ENCODE data around the gene C14orf132.

C14orf132 gene

GRCh38 chr14:96059519-96060135, 20.5 kb downstream of the C14orf132 start:
- Histone ChIP-seq H3K4me3 (ENCODE audit: insufficient read depth, low read depth, low read length, poor library complexity, severe bottlenecking) (no peak overlapping the region), H3K27me3 (replicated peaks; ENCODE audit: control insufficient read depth, insufficient read depth, low read length, poor library complexity, severe bottlenecking) (no peaks in the 10 kb centered on the region), H3K9me3 (ENCODE audit: control insufficient read depth, low read length) (no peaks in the 10 kb centered on the region), H3K27ac (ENCODE audit: insufficient read depth, low read length, poor library complexity, severe bottlenecking) (no peak overlapping the region), H3K4me1 (ENCODE audit: control insufficient read depth, insufficient read depth, low read length, poor library complexity, severe bottlenecking) (no peaks in the 10 kb centered on the region), H3K36me3 (ENCODE audit: control insufficient read depth, insufficient read depth, low read length) (no peaks in the 10 kb centered on the region)
- no peak for DNase-seq

GRCh38 chr14:96060186-96060933, 21.2 kb downstream of the C14orf132 start:
- DNase-seq: no peak
- Histone ChIP-seq H3K9me3 (ENCODE audit: control insufficient read depth, low read length) (no peaks in the 10 kb centered on the region), H3K4me3 (ENCODE audit: insufficient read depth, low read depth, low read length, poor library complexity, severe bottlenecking) (no peak overlapping the region), H3K27me3 (replicated peaks; ENCODE audit: control insufficient read depth, insufficient read depth, low read length, poor library complexity, severe bottlenecking) (peaks cover 2% of the 10 kb centered on the region), H3K27ac (ENCODE audit: insufficient read depth, low read length, poor library complexity, severe bottlenecking) (no peak overlapping the region), H3K4me1 (ENCODE audit: control insufficient read depth, insufficient read depth, low read length, poor library complexity, severe bottlenecking) (no peaks in the 10 kb centered on the region), H3K36me3 (ENCODE audit: control insufficient read depth, insufficient read depth, low read length) (no peaks in the 10 kb centered on the region)

GRCh38 chr14:96062010-96062409, 22.8 kb downstream of the C14orf132 start:
- Histone ChIP-seq H3K4me3 (ENCODE audit: insufficient read depth, low read depth, low read length, poor library complexity, severe bottlenecking) (no peak overlapping the region), H3K27me3 (replicated peaks; ENCODE audit: control insufficient read depth, insufficient read depth, low read length, poor library complexity, severe bottlenecking) (peaks cover 2% of the 10 kb centered on the region), H3K4me1 (ENCODE audit: control insufficient read depth, insufficient read depth, low read length, poor library complexity, severe bottlenecking) (no peaks in the 10 kb centered on the region), H3K27ac (ENCODE audit: insufficient read depth, low read length, poor library complexity, severe bottlenecking) (no peak overlapping the region), H3K36me3 (ENCODE audit: control insufficient read depth, insufficient read depth, low read length) (no peaks in the 10 kb centered on the region), H3K9me3 (ENCODE audit: control insufficient read depth, low read length) (no peaks in the 10 kb centered on the region)
- no peak for DNase-seq

- DNase-seq: no peak
- H3K27me3 ChIP-seq (replicated peaks; ENCODE audit: control insufficient read depth, insufficient read depth, low read length, poor library complexity, severe bottlenecking): peaks cover 2% of the 10 kb centered on the region
- no peak overlapping the region for H3K4me3 ChIP-seq (ENCODE audit: insufficient read depth, low read depth, low read length, poor library complexity, severe bottlenecking)
- no peaks in the 10 kb centered on the region for H3K4me1 ChIP-seq (ENCODE audit: control insufficient read depth, insufficient read depth, low read length, poor library complexity, severe bottlenecking)
- no peak overlapping the region for H3K27ac ChIP-seq (ENCODE audit: insufficient read depth, low read length, poor library complexity, severe bottlenecking)
- no peaks in the 10 kb centered on the region for H3K9me3 ChIP-seq (ENCODE audit: control insufficient read depth, low read length)
- H3K36me3 ChIP-seq (ENCODE audit: control insufficient read depth, insufficient read depth, low read length): no peaks in the 10 kb centered on the region
These were observed 23.3 kb downstream of the C14orf132 start for GRCh38 chr14:96062506-96062905.

- no peak for DNase-seq
- Histone ChIP-seq H3K36me3 (ENCODE audit: control insufficient read depth, insufficient read depth, low read length) (no peaks in the 10 kb centered on the region), H3K27me3 (replicated peaks; ENCODE audit: control insufficient read depth, insufficient read depth, low read length, poor library complexity, severe bottlenecking) (peaks cover 2% of the 10 kb centered on the region), H3K4me3 (ENCODE audit: insufficient read depth, low read depth, low read length, poor library complexity, severe bottlenecking) (no peak overlapping the region), H3K27ac (ENCODE audit: insufficient read depth, low read length, poor library complexity, severe bottlenecking) (no peak overlapping the region), H3K4me1 (ENCODE audit: control insufficient read depth, insufficient read depth, low read length, poor library complexity, severe bottlenecking) (no peaks in the 10 kb centered on the region), H3K9me3 (ENCODE audit: control insufficient read depth, low read length) (no peaks in the 10 kb centered on the region)
These were observed 25.7 kb downstream of the C14orf132 start for GRCh38 chr14:96064866-96065265.

- H3K9me3 ChIP-seq (ENCODE audit: control insufficient read depth, low read length): no peaks in the 10 kb centered on the region
- H3K36me3 ChIP-seq (ENCODE audit: control insufficient read depth, insufficient read depth, low read length): no peaks in the 10 kb centered on the region
- H3K4me1 ChIP-seq (ENCODE audit: control insufficient read depth, insufficient read depth, low read length, poor library complexity, severe bottlenecking): no peaks in the 10 kb centered on the region
- no peak for DNase-seq
- no peak overlapping the region for H3K4me3 ChIP-seq (ENCODE audit: insufficient read depth, low read depth, low read length, poor library complexity, severe bottlenecking)
- no peak overlapping the region for H3K27ac ChIP-seq (ENCODE audit: insufficient read depth, low read length, poor library complexity, severe bottlenecking)
- peaks cover 2% of the 10 kb centered on the region for H3K27me3 ChIP-seq (replicated peaks; ENCODE audit: control insufficient read depth, insufficient read depth, low read length, poor library complexity, severe bottlenecking)
These were observed 26.7 kb downstream of the C14orf132 start for GRCh38 chr14:96065661-96066459.

- Histone ChIP-seq H3K36me3 (ENCODE audit: control insufficient read depth, insufficient read depth, low read length) (no peaks in the 10 kb centered on the region), H3K4me3 (ENCODE audit: insufficient read depth, low read depth, low read length, poor library complexity, severe bottlenecking) (no peak overlapping the region), H3K9me3 (ENCODE audit: control insufficient read depth, low read length) (no peaks in the 10 kb centered on the region), H3K27ac (ENCODE audit: insufficient read depth, low read length, poor library complexity, severe bottlenecking) (no peak overlapping the region), H3K27me3 (replicated peaks; ENCODE audit: control insufficient read depth, insufficient read depth, low read length, poor library complexity, severe bottlenecking) (peaks cover 2% of the 10 kb centered on the region), H3K4me1 (ENCODE audit: control insufficient read depth, insufficient read depth, low read length, poor library complexity, severe bottlenecking) (no peaks in the 10 kb centered on the region)
- DNase-seq: no peak
These were observed 27.8 kb downstream of the C14orf132 start for GRCh38 chr14:96066976-96067375.

- no peak overlapping the region for H3K27ac ChIP-seq (ENCODE audit: insufficient read depth, low read length, poor library complexity, severe bottlenecking)
- H3K4me1 ChIP-seq (ENCODE audit: control insufficient read depth, insufficient read depth, low read length, poor library complexity, severe bottlenecking): no peaks in the 10 kb centered on the region
- H3K27me3 ChIP-seq (replicated peaks; ENCODE audit: control insufficient read depth, insufficient read depth, low read length, poor library complexity, severe bottlenecking): peaks cover 2% of the 10 kb centered on the region
- no peaks in the 10 kb centered on the region for H3K36me3 ChIP-seq (ENCODE audit: control insufficient read depth, insufficient read depth, low read length)
- no peaks in the 10 kb centered on the region for H3K9me3 ChIP-seq (ENCODE audit: control insufficient read depth, low read length)
- DNase-seq: no peak
- H3K4me3 ChIP-seq (ENCODE audit: insufficient read depth, low read depth, low read length, poor library complexity, severe bottlenecking): no peak overlapping the region
These were observed 29.1 kb downstream of the C14orf132 start for GRCh38 chr14:96067985-96068930.

GRCh38 chr14:96069421-96069820, 30.3 kb downstream of the C14orf132 start:
- DNase-seq: no peak
- peaks cover 2% of the 10 kb centered on the region for H3K27me3 ChIP-seq (replicated peaks; ENCODE audit: control insufficient read depth, insufficient read depth, low read length, poor library complexity, severe bottlenecking)
- no peak overlapping the region for H3K4me3 ChIP-seq (ENCODE audit: insufficient read depth, low read depth, low read length, poor library complexity, severe bottlenecking)
- no peak overlapping the region for H3K27ac ChIP-seq (ENCODE audit: insufficient read depth, low read length, poor library complexity, severe bottlenecking)
- H3K9me3 ChIP-seq (ENCODE audit: control insufficient read depth, low read length): no peaks in the 10 kb centered on the region
- H3K4me1 ChIP-seq (ENCODE audit: control insufficient read depth, insufficient read depth, low read length, poor library complexity, severe bottlenecking): no peaks in the 10 kb centered on the region
- H3K36me3 ChIP-seq (ENCODE audit: control insufficient read depth, insufficient read depth, low read length): no peaks in the 10 kb centered on the region
